ENCODE results near the gene LRRIQ1. TPM values are rescaled to one million over a fixed set of nuclear protein-coding genes. Genes with fewer than 3 reads are reported as not detected.

Gene LRRIQ1
- total and polyA plus RNA-seq, 2 of the 4 experiments (the other 2 are of a cell fraction): under 0.01 to 0.05 TPM

GRCh38 chr12:85279449-85280164 is 243.5 kb downstream of the LRRIQ1 start (continued):
- TF ChIP-seq MXI1 (IDR thresholded peaks at IDR 0.05; ENCODE audit: borderline replicate concordance, low read depth, low read length) (no peak), NFE2L2 (IDR thresholded peaks at IDR 0.05; ENCODE audit: low read depth, low read length) (no peak), ELK1 (IDR thresholded peaks at IDR 0.05; ENCODE audit: borderline replicate concordance, low read depth, low read length) (no peak)
